SK-N-SH treated with all-trans-retinoic acid at 6 μM for 48 hours (cell line): ENCODE data around the gene DNTT.

Experiments
- ATAC-seq: fragments of 200-7000 bp; cut with Tn5 transposase; 3 replicates; pipeline ENCODE4 v1.9.1; 2020; ENCODE audit warnings: mild to moderate bottlenecking, moderate library complexity
- ARNTL ChIP-seq: fragments of 450-650 bp; formaldehyde crosslinking; IDR thresholded peaks from 2 replicates; pipeline ENCODE4 v1.5.0; 2020; ENCODE audit warnings: low read depth, mild to moderate bottlenecking, moderate library complexity, borderline replicate concordance
- BACH2 ChIP-seq: fragments of 250-450 bp; sonication (Bioruptor Pico); IDR thresholded peaks from 2 replicates; pipeline ENCODE4 v1.9.0; 2021; ENCODE audit warnings: mild to moderate bottlenecking, borderline replicate concordance
- CSDC2 ChIP-seq: fragments of 250-450 bp; sonication (Bioruptor Pico); IDR thresholded peaks from 2 replicates; pipeline ENCODE4 v1.5.0; 2020; ENCODE audit warnings: mild to moderate bottlenecking, moderate library complexity
- ESRRG ChIP-seq: fragments of 250-450 bp; sonication (Bioruptor Pico); IDR thresholded peaks from 2 replicates; pipeline ENCODE4 v1.6.1; 2021; ENCODE audit warnings: mild to moderate bottlenecking
- ISL1 ChIP-seq: fragments of 250-450 bp; sonication (Bioruptor Pico); IDR thresholded peaks from 2 replicates; pipeline ENCODE4 v2.1.2; 2022; ENCODE audit warnings: mild to moderate bottlenecking, moderate library complexity
- PPARA ChIP-seq: fragments of 250-450 bp; sonication (Bioruptor Pico); IDR thresholded peaks from 2 replicates; pipeline ENCODE4 v1.5.0; 2020; ENCODE audit warnings: mild to moderate bottlenecking, borderline replicate concordance
- RARB ChIP-seq: fragments of 250-450 bp; sonication (Bioruptor Pico); IDR thresholded peaks from 2 replicates; pipeline ENCODE4 v1.8.0; 2021; ENCODE audit warnings: mild to moderate bottlenecking, moderate library complexity
- SNAI2 ChIP-seq: fragments of 250-450 bp; sonication (Bioruptor Pico); IDR thresholded peaks from 2 replicates; pipeline ENCODE4 v1.5.0; 2020; ENCODE audit warnings: mild to moderate bottlenecking, moderate library complexity
- TCF4 ChIP-seq: fragments of 250-450 bp; sonication (Bioruptor Pico); IDR thresholded peaks from 2 replicates; pipeline ENCODE4 v1.8.0; 2021; ENCODE audit warnings: mild to moderate bottlenecking, moderate library complexity, borderline replicate concordance
- TOX ChIP-seq: fragments of 250-450 bp; sonication (Bioruptor Pico); IDR thresholded peaks from 2 replicates; pipeline ENCODE4 v1.8.0; 2021; ENCODE audit warnings: mild to moderate bottlenecking, moderate library complexity, borderline replicate concordance
- ZC3H10 ChIP-seq: fragments of 250-450 bp; sonication (Bioruptor Pico); IDR thresholded peaks from 2 replicates; pipeline ENCODE4 v1.5.1; 2021; ENCODE audit warnings: mild to moderate bottlenecking, moderate library complexity
- ZFP3 ChIP-seq: fragments of 250-450 bp; sonication (Bioruptor Pico); IDR thresholded peaks from 2 replicates; pipeline ENCODE4 v1.5.0; 2020; ENCODE audit warnings: mild to moderate bottlenecking, moderate library complexity
- ZFP30 ChIP-seq: fragments of 450-650 bp; formaldehyde crosslinking; IDR thresholded peaks from 2 replicates; pipeline ENCODE4 v1.5.0; 2022; ENCODE audit warnings: mild to moderate bottlenecking, moderate library complexity
- ZNF70 ChIP-seq: fragments of 450-650 bp; formaldehyde crosslinking; IDR thresholded peaks from 2 replicates; pipeline ENCODE4 v1.5.0; 2020; ENCODE audit warnings: mild to moderate bottlenecking, moderate library complexity
- ZNF8 ChIP-seq: fragments of 450-650 bp; formaldehyde crosslinking; IDR thresholded peaks from 2 replicates; pipeline ENCODE4 v1.5.0; 2020; ENCODE audit warnings: mild to moderate bottlenecking, moderate library complexity
- TF ChIP-seq, protein P1 (sequence below): fragments of 250-450 bp; sonication (Bioruptor Pico); IDR thresholded peaks from 2 replicates; pipeline ENCODE4 v1.5.0; 2020; ENCODE audit warnings: mild to moderate bottlenecking, moderate library complexity
- TF ChIP-seq, protein P2 (sequence below): fragments of 250-450 bp; sonication (Bioruptor Pico); IDR thresholded peaks from 2 replicates; pipeline ENCODE4 v1.5.1; 2020; ENCODE audit warnings: low read depth, mild to moderate bottlenecking, moderate library complexity
- TF ChIP-seq, protein P3 (sequence below): fragments of 250-450 bp; sonication (Bioruptor Pico); IDR thresholded peaks from 2 replicates; pipeline ENCODE4 v1.8.0; 2020; ENCODE audit warnings: mild to moderate bottlenecking, moderate library complexity, borderline replicate concordance
- TF ChIP-seq, protein P4 (sequence below): fragments of 250-450 bp; sonication (Bioruptor Pico); IDR thresholded peaks from 2 replicates; pipeline ENCODE4 v1.5.1; 2021; ENCODE audit warnings: mild to moderate bottlenecking, moderate library complexity

Gene DNTT

DNA sequence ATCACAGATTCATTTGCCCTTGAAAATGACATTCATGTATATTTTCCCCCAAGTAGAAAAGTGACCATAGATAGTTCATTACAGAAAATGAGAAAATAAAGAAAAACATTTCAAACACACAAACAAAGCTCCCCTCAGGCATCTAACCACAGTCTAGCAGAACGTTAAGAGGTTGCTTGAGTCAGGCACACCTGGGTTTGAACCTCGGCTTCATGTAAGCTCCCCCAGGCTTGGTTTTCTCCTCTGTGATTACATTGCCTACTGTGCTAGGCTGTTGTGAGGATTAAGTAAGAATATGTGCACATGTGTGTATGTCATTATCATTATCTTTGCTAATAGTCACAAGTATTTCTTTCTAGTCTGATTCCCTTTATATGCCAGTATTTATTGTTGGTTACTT is 9.1 kb downstream of the DNTT start:
- TF ChIP-seq ZNF70 (CRISPR knock-in tag) = no peak
- no peak for TF ChIP-seq SNAI2
- TF ChIP-seq ISL1 (CRISPR knock-in tag) = no peak
- no peak for TF ChIP-seq TOX (CRISPR knock-in tag)
- no peak for TF ChIP-seq PPARA (CRISPR knock-in tag)
- TF ChIP-seq ZC3H10 (CRISPR knock-in tag) = no peak
- TF ChIP-seq ZFP3 (CRISPR knock-in tag) = no peak
- TF ChIP-seq, protein P1, sequence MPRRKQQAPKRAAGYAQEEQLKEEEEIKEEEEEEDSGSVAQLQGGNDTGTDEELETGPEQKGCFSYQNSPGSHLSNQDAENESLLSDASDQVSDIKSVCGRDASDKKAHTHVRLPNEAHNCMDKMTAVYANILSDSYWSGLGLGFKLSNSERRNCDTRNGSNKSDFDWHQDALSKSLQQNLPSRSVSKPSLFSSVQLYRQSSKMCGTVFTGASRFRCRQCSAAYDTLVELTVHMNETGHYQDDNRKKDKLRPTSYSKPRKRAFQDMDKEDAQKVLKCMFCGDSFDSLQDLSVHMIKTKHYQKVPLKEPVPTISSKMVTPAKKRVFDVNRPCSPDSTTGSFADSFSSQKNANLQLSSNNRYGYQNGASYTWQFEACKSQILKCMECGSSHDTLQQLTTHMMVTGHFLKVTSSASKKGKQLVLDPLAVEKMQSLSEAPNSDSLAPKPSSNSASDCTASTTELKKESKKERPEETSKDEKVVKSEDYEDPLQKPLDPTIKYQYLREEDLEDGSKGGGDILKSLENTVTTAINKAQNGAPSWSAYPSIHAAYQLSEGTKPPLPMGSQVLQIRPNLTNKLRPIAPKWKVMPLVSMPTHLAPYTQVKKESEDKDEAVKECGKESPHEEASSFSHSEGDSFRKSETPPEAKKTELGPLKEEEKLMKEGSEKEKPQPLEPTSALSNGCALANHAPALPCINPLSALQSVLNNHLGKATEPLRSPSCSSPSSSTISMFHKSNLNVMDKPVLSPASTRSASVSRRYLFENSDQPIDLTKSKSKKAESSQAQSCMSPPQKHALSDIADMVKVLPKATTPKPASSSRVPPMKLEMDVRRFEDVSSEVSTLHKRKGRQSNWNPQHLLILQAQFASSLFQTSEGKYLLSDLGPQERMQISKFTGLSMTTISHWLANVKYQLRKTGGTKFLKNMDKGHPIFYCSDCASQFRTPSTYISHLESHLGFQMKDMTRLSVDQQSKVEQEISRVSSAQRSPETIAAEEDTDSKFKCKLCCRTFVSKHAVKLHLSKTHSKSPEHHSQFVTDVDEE (CRISPR knock-in tag) = no peak
- TF ChIP-seq, all 23 proteins: peak for 0
- no peak for ATAC-seq

DNA sequence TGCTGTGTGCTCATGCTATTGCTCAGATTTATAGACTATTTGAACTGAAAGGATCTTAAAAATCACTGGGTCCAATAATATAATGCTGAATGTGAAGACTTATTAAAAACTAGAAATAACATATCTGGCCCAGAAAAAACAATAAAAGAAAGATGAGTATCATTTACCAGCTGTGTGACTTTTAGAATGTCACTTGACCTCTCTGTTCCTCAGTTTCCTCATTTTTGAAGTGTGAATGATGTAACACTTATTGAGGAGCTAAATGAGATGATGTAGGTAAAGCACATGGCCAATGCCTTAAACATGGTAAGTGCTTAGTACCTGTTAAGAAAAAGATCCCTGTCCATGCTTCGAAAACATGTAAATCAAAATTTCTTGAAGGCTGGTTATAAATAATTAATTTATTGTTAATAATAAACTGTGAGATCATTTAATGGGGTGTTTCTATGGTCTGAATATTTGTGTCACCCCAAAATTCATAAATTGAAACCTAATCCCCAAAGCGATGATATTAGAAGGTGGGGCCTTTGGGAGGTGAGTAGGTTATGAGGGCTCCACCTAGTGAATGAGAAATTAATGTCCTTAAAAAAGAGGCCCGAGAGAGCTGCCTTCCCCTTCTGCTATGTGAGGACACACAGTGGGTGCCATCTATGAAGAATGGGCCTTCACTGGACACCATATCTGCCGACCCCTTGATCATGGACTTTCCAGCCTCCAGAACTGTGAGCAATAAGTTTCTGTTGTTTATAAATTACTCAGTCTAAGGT is 13.0 kb downstream of the DNTT start:
- no peak for TF ChIP-seq ESRRG (CRISPR knock-in tag)
- TF ChIP-seq, protein P2, sequence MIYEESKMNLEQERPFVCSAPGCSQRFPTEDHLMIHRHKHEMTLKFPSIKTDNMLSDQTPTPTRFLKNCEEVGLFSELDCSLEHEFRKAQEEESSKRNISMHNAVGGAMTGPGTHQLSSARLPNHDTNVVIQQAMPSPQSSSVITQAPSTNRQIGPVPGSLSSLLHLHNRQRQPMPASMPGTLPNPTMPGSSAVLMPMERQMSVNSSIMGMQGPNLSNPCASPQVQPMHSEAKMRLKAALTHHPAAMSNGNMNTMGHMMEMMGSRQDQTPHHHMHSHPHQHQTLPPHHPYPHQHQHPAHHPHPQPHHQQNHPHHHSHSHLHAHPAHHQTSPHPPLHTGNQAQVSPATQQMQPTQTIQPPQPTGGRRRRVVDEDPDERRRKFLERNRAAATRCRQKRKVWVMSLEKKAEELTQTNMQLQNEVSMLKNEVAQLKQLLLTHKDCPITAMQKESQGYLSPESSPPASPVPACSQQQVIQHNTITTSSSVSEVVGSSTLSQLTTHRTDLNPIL (CRISPR knock-in tag) = no peak
- TF ChIP-seq ZC3H10 (CRISPR knock-in tag) = no peak
- no peak for ATAC-seq

DNA sequence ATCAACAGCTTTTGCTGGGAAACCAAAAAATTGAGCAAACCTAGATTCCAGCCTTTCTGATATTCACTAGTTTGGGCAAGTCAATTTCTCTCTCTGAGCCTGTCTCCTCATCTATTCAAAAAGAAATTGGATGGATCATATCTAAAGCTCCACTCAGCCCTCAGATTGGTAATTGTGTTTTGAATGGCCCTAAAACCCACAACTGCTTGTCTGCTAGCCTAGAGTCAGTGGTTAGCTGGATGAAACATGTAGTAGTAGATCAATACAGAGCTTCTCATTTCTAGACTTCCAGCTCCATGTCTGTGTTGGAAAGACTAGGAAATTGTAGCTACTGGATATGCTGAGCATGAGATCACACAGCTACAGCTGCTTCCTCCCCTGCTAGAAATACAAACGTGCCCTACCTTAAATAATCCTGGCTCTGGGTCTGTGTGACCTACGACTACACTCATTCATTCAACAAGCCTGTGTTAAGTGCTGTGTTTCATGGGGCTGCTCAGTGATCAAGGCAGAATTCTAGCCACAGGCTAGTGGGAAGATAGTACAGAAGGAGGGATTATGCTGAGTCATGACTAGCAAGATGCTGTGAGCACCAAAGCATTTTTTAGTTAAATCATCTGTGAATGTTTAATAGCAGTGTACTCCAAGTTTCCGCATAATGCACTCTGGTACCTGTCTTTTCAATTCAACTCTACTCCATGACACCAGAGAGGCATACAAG is 15.7 kb downstream of the DNTT start:
- no peak for ATAC-seq
- TF ChIP-seq ZNF8 (CRISPR knock-in tag) (no peak), BACH2 (CRISPR knock-in tag) (no peak), TOX (CRISPR knock-in tag) (no peak), ZFP3 (CRISPR knock-in tag) (no peak), ESRRG (CRISPR knock-in tag) (no peak), CSDC2 (CRISPR knock-in tag) (no peak), PPARA (CRISPR knock-in tag) (no peak), ZNF70 (CRISPR knock-in tag) (no peak), ZC3H10 (CRISPR knock-in tag) (no peak), RARB (CRISPR knock-in tag) (no peak), ZFP30 (CRISPR knock-in tag) (no peak), TCF4 (CRISPR knock-in tag) (no peak), ISL1 (CRISPR knock-in tag) (no peak)
- TF ChIP-seq, protein P2 (CRISPR knock-in tag) = no peak
- TF ChIP-seq, protein P3, sequence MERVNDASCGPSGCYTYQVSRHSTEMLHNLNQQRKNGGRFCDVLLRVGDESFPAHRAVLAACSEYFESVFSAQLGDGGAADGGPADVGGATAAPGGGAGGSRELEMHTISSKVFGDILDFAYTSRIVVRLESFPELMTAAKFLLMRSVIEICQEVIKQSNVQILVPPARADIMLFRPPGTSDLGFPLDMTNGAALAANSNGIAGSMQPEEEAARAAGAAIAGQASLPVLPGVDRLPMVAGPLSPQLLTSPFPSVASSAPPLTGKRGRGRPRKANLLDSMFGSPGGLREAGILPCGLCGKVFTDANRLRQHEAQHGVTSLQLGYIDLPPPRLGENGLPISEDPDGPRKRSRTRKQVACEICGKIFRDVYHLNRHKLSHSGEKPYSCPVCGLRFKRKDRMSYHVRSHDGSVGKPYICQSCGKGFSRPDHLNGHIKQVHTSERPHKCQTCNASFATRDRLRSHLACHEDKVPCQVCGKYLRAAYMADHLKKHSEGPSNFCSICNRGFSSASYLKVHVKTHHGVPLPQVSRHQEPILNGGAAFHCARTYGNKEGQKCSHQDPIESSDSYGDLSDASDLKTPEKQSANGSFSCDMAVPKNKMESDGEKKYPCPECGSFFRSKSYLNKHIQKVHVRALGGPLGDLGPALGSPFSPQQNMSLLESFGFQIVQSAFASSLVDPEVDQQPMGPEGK = no peak
- TF ChIP-seq, all 23 proteins: peak for 0

DNA sequence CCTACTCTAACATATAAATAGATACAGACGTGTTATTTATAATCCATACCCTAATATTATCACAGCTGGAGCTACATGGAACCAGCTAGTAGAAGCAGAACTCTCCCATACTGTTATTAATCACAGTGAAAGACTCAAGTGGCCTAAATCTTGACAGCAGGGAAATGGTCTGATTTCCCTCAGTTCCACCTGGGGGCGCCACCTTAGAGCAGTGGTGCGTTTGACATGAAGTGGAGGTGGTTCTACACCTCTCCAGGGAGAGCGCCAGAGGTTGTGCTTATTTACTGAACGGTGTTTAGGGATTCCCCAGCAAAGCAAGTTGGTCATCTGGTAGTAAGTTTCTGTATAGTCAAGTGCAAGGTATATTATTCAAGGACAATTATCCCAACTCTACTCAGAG is 17.6 kb downstream of the DNTT start:
- TF ChIP-seq SNAI2 (no peak), ARNTL (CRISPR knock-in tag) (no peak)
- TF ChIP-seq, protein P4, sequence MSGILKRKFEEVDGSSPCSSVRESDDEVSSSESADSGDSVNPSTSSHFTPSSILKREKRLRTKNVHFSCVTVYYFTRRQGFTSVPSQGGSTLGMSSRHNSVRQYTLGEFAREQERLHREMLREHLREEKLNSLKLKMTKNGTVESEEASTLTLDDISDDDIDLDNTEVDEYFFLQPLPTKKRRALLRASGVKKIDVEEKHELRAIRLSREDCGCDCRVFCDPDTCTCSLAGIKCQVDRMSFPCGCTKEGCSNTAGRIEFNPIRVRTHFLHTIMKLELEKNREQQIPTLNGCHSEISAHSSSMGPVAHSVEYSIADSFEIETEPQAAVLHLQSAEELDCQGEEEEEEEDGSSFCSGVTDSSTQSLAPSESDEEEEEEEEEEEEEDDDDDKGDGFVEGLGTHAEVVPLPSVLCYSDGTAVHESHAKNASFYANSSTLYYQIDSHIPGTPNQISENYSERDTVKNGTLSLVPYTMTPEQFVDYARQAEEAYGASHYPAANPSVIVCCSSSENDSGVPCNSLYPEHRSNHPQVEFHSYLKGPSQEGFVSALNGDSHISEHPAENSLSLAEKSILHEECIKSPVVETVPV = no peak
- TF ChIP-seq, all 23 proteins: peak for 0
- ATAC-seq = no peak
